Nephron (organoid): ENCODE measurements around the gene CERS6.

Source experiments
- H3K27ac Mint-ChIP-seq, 3 experiments: 2 replicates each; pipeline ENCODE4 v1.8.0; 2020; ENCODE audit warnings: mixed read lengths in 3 of 3, mild to moderate bottlenecking in 2 of 3, moderate library complexity in 1 of 3
- H3K27me3 Mint-ChIP-seq: 2 replicates; pipeline ENCODE4 v1.8.0; 2021; ENCODE audit warnings: low read depth, mild to moderate bottlenecking, moderate library complexity, mixed read lengths
- H3K36me3 Mint-ChIP-seq: 2 replicates; pipeline ENCODE4 v1.8.0; 2020; ENCODE audit warnings: low read depth, mixed read lengths
- H3K4me1 Mint-ChIP-seq: 2 replicates; pipeline ENCODE4 v1.8.0; 2020; ENCODE audit warnings: mixed read lengths
- H3K4me3 Mint-ChIP-seq, 3 experiments: 2 replicates each; pipeline ENCODE4 v1.8.0; 2020; ENCODE audit warnings: mild to moderate bottlenecking in 3 of 3, mixed read lengths in 3 of 3, moderate library complexity in 2 of 3
- H3K9me3 Mint-ChIP-seq: 2 replicates; pipeline ENCODE4 v1.8.0; 2020; ENCODE audit warnings: mixed read lengths
- CTCF ChIP-seq, 3 experiments: fragments of 200-600 bp; sonication (generic); IDR thresholded peaks; one replicate each; pipeline ENCODE4 v1.5.0; 2021; ENCODE audit warnings: antibody characterized with exemption in 3 of 3; ENCODE audit not compliant: unreplicated experiment in 3 of 3

Gene CERS6

GRCh38 chr2:168431301-168432024 lies 24.6 kb upstream of the CERS6 start:
- Mint-ChIP-seq H3K4me1 (peaks cover 25% of the 10 kb centered on the region), H3K4me3 (no peak overlapping the region), H3K27me3 (no peaks in the 10 kb centered on the region), H3K27ac (no peak overlapping the region), H3K36me3 (peaks cover 3% of the 10 kb centered on the region), H3K9me3 (no peaks in the 10 kb centered on the region)
- TF ChIP-seq CTCF (IDR thresholded peaks at IDR 0.05; ENCODE audit: unreplicated experiment in 3 of 3): no peak

GRCh38 chr2:168432100-168432499 lies 24.0 kb upstream of the CERS6 start:
- no peak overlapping the region for H3K4me3 Mint-ChIP-seq
- H3K36me3 Mint-ChIP-seq: peaks cover 3% of the 10 kb centered on the region
- TF ChIP-seq CTCF (IDR thresholded peaks at IDR 0.05; ENCODE audit: unreplicated experiment in 3 of 3): no peak
- H3K27me3 Mint-ChIP-seq: no peaks in the 10 kb centered on the region
- no peaks in the 10 kb centered on the region for H3K9me3 Mint-ChIP-seq
- H3K4me1 Mint-ChIP-seq: peaks cover 30% of the 10 kb centered on the region
- no peak overlapping the region for H3K27ac Mint-ChIP-seq

GRCh38 chr2:168432565-168433186 lies 23.4 kb upstream of the CERS6 start:
- Mint-ChIP-seq H3K27me3 (no peaks in the 10 kb centered on the region), H3K4me1 (peaks cover 36% of the 10 kb centered on the region), H3K9me3 (no peaks in the 10 kb centered on the region), H3K36me3 (peaks cover 3% of the 10 kb centered on the region), H3K27ac (no peak overlapping the region), H3K4me3 (no peak overlapping the region)
- TF ChIP-seq CTCF (IDR thresholded peaks at IDR 0.05; ENCODE audit: unreplicated experiment in 3 of 3): no peak

GRCh38 chr2:168433527-168433926 lies 22.5 kb upstream of the CERS6 start:
- Mint-ChIP-seq H3K4me1 (peaks cover 42% of the 10 kb centered on the region), H3K9me3 (no peaks in the 10 kb centered on the region), H3K27ac (peak overlapping the region in 1 of 3 experiments; percentile 59), H3K36me3 (peaks cover 3% of the 10 kb centered on the region), H3K27me3 (no peaks in the 10 kb centered on the region), H3K4me3 (no peak overlapping the region)
- no peak for TF ChIP-seq CTCF (IDR thresholded peaks at IDR 0.05; ENCODE audit: unreplicated experiment in 3 of 3)

- Mint-ChIP-seq H3K36me3 (peaks cover 3% of the 10 kb centered on the region), H3K4me3 (no peak overlapping the region), H3K27me3 (no peaks in the 10 kb centered on the region), H3K4me1 (peaks cover 44% of the 10 kb centered on the region), H3K9me3 (no peaks in the 10 kb centered on the region), H3K27ac (peak overlapping the region in 1 of 3 experiments; percentile 37)
- no peak for TF ChIP-seq CTCF (IDR thresholded peaks at IDR 0.05; ENCODE audit: unreplicated experiment in 3 of 3)
Observed at GRCh38 chr2:168434146-168434545, 21.9 kb upstream of the CERS6 start.

GRCh38 chr2:168436840-168437239 lies 19.2 kb upstream of the CERS6 start:
- Mint-ChIP-seq H3K4me1 (peaks cover 52% of the 10 kb centered on the region), H3K27me3 (peaks cover 7% of the 10 kb centered on the region), H3K9me3 (no peaks in the 10 kb centered on the region), H3K27ac (peak overlapping the region in 2 of 3 experiments; percentile 57 to 83), H3K36me3 (peaks cover 3% of the 10 kb centered on the region), H3K4me3 (no peak overlapping the region)
- TF ChIP-seq CTCF (IDR thresholded peaks at IDR 0.05; ENCODE audit: unreplicated experiment in 3 of 3): no peak
